NOMO-1 treated with DMSO at 0.1 percent for 48 hours (cell line): ENCODE data around the gene RBMS3.
A peak's percentile ranks its signal among the peaks of the same experiment; 100 is the strongest.
"Not testable (repeated sequence)": the region's sequence is repeated elsewhere in the genome, so short reads cannot be mapped to it uniquely, and the experiment has no call there.

ENCODE experiments used
- DNase-seq: peaks from one replicate; lab custom pipeline; 2025; ENCODE audit not compliant: unreplicated experiment; lab: John Stamatoyannopoulos, UW

The RBMS3 gene

DNA sequence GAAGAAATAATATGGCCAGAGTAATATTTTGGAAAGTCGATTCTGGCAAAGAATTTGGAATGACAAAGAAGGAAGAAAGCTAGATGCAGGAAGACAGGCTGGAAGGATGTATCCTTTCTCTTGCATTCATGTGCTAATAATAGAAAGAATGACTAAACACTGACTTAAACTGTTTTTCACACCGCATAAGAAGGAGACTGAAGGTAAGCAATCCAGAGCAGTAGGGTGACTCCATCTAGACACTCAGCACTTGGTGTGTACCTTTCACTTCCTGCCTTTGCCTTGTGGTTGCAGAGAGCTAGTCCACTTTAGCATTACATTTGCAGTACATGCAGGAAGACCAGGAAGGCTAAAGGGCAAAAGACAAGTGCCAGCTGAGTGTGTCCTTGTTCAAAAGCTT is 234.6 kb downstream of the RBMS3 start:
- peak; percentile 37 for DNase-seq

DNA sequence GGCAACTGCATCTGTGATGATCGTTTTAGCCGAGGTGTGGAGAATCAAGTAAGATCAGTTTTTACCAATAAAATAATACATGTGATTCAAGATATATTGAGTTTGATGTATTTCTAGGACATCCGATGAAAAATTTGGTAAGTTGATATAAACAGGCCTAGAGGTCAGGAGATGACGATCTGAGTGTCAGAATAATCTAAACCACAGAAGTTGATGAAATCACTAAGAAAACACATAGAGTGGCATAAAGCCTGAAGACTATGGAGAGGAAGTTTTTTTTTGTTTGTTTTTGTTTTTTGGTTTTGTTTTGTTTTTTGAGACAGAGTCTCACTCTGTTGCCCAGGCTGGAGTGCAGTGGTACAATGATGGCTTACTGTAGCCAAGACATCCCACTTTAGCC is 235.3 kb downstream of the RBMS3 start:
- no peak for DNase-seq

DNA sequence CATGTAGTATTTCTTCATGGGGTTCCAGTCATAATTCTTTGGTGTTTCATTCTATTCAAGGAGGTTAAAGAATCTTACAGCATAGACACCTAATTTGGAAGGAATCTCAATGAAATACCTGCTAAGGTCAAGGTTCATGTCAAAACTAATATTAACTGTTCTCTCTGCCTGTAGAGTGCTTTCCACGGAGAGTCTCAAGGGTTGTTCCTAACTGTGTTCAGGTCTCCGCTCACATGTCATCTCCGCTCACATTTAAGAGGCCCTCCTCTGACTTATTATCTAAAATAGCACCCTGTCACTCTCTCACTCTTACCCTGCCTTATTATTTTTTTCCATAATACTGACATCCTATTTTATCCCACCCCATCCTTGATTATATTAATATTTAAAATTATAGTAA is 239.9 kb downstream of the RBMS3 start:
- DNase-seq: no peak

DNA sequence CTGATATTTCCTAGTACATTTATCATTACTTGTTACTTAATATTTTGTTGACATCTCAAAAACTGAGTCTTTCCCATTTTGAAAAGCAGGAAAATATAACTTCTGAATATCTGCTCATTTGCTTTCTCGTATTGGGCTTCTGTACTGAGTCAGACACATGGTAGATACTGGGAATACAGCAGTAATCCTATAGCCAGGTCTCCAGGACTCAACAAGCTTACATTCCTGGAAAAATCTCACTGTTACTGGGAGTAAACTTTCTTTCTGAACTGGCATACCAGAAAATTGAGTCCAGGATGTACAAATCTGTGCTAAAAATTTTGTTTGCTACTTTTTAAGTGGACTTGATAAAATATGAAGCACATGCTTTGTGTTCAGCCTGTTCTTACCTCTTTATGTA is 240.4 kb downstream of the RBMS3 start:
- no peak for DNase-seq

DNA sequence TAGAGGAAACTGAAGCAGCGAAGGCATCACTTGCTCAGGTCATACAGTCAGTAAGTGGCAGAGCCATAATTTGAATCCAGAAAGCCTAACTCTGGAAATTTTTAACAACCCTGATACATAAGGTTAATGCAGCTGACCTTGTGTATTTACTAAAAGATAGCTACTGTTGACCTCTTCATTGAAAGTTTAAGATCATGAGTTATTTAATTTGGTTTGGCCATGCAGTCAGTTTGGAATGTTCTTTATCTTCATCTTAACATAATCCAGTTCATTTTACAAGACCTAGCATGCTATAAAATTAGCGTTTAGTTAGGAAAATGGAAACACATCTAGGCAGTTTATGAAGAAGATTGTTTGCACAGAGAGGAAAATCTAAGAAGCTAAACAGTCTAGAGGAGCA is 240.9 kb downstream of the RBMS3 start:
- DNase-seq: no peak

DNA sequence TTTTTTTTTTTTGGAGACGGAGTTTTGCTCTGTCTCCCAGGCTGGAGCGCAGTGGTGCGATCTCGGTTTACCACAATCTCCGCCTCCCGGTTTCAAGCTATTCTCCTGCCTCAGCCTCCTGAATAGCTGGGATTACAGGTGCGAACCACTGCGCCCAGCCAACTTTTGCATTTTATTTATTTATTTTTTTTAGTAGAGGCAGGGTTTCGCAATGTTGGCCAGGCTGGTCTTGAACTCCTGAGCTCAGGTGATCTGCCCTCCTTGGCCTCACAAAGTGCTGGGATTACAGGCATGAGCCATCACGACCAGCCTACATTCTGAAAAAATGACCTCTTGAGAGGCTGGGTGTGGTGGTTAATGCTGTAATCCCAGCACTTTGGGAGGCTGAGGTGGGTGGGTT is 243.6 kb downstream of the RBMS3 start:
- not testable (repeated sequence) for DNase-seq

DNA sequence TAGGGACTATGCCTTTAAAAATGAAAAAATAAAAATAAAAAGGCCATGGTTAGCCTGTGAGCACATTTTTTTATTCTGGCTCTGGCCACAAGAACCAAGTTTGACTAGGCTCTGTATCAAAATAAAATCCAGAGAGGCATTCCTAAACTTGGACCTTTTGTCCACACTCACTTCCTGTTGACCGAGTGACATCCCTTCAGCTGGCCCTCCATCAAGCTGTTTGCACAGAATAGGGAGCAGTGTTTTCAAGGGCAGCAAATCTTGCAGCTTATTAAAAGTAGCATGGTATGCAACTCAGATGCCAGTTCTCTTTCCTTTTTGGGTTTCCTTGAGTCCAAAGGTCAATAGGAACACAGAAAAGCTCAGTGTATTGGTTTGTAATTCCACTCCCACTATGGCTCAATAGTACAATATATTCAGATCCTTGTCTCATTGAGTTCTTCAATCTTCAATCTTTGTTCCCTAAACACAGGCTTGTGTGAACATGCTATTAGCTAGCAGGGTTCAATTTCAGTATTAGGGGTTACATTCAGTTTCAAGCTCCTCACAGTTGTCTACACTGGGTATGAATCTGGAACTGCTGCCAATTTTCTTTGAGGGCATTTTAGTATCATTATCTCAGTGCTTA is 244.5 kb downstream of the RBMS3 start:
- peak; percentile 35 for DNase-seq

DNA sequence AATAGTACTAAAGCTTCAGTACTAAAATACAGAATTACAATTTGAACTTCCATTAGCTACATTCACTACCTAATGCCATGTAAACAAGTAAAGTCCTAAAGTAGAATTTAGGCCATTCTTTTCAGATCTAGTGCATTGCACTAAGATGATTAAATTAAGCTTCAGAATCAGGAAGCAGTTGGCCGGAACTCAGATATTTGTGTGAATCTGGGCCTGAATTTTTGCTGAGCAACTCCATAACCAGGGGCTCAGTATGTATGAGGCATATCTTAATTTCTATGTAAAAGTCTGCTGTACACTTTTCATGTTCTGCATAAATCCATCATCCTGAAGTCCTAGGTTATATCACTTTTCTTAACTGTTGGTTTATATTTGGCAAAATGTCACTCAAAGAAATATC is 246.4 kb downstream of the RBMS3 start:
- no peak for DNase-seq

DNA sequence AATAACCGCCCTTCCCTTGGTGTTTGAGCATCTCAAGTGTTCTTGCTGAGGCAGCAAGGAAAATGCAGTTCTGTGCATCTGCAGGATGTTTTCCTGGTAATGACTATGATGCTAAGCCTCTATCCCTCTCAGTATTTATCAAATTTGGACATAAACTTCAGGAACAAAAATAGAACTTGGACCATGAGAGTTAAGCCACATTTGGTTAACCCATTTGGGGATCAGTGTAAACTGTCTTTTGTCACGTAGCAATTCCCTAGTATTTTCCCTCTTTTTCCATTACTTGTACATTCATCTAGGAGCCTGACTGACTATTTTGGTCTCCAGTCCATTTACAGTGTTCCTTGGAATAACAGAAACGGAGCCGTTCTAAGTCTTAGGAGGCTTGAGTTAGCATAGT is 250.8 kb downstream of the RBMS3 start:
- no peak for DNase-seq

DNA sequence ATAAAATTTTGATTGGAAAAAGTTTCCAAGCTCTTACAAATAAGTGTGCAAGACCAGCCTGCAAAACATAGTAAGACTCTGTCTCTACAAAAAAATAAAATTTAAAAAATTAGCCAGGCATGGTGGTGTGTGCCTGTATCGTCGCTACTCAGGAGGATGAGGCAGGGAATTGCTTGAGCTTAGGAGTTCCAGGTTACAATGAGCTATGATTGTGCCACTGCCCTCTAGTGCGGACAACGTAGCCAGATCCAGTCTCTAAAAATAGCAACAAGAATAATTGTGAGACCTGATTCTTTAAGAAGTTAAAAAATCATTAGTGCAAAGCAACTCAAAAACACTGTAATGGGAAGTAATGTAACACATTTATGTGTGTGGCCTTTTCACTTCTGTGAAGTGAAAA is 251.6 kb downstream of the RBMS3 start:
- DNase-seq: no peak

DNA sequence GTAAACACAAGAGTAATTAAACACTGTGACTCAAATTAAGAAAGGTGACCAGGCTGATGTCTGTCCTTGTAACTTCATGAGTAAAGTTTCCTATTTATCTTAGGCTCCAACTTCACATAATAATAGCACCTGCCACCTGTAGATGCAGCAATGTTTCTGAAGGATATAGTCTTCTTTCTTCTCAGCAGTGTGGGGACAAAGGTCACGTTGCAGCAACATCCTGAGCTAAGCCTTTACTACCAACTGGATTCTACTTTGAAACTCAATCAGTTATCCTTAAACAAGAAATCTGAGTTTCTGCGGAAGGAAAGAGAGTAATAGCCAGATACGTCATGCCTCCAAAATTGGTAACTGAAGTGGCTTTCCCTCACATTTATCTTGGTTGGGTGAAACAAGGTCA is 253.1 kb downstream of the RBMS3 start:
- no peak for DNase-seq

DNA sequence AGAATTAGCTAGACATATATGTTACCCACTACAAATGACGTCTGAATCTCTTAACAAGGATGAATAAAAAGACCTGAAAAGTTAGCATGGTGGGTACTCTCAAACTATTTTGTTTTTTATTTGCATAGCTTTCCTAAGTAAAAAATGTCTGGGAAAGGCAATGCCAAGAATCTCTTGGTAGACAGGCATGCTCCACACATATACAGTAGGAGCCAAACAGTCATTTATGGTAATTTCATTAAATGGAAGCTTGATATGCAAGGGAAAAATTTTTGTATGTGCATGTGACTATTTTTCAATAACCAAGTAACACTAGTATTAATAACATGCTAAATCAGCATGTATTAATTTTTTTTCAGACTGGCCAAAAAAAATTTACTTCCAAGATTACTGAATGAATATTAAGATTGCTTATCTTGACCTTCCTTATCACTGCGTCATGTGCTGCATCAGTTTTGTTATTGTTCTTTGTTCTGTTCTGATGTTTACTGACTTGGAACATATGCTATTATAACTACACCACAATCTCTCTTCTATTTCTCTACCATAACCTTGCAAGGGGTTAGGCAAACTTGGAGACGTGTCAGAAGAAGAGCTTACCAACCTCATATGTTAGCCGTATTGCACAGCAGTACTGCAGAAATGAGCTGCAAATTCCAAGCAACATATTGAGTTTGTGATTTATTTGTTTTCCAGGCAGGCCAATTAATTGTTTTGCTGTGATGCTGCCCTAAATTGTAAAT is 255.3 kb downstream of the RBMS3 start:
- DNase-seq: no peak

DNA sequence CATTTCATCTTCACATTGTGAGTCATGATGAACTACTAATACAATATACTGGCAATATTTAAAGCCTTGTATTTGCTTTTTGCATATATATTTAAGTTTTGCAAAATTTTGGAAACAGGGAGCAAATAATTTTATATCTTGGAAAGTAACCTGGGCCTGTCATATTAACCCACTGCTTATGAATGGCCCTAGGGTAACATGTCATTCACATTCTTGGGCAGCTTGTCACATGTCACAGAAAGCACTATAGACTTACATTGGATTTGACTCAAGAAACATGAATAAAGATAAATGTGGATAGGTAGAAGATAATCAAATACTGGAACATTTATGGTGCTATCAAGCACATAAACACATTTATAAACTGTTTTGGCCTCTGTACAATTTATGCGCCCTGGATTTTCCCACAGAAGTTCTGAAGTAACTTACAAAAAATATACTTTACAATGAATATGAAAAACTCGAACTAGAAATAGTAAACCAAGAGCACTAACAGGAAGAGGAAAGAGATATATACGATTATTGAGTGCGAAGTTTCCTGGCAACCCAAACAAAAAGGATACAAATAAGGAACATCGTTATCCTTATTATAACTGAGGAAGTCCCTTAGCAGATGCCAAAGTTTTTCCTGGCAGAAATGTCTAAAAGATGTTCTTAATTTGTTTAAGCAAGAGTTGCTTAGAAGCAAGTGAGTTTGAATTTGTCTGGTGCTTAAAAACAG is 257.2 kb downstream of the RBMS3 start:
- no peak for DNase-seq

DNA sequence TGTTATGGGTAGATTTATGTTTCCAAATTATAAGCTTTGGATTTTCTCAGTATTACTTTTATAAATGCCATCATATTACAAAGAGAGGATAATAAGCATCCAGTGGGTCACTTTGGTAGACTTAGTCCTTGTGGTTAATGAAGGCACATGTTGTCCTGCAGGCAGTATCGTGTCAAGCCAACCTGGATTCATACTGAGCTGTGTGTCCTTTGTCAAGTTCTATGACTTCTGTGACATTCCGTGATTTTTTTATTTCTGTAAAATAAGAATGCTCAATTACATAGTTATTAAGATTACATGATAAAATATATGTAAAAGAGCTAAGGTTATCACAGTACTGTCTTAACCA is 257.7 kb downstream of the RBMS3 start:
- DNase-seq: no peak

DNA sequence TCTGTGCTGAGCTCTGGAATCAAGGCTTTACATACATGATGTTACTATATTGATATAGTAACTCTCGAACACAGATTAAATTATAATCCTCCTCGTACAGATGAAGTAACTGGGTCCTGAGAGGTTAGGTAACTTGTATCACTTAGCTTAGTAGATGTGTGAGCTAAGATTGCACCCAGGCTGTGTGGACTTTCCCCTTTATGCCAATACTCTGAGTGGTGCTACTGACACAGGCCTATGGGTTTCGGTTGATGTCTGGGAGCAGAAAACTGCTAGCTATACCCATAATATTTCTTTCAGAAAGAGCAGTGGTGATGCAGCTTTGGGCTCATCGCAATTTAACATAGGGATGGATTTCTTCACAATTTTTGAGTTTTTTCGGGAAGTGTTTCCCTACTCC is 259.7 kb downstream of the RBMS3 start:
- no peak for DNase-seq

DNA sequence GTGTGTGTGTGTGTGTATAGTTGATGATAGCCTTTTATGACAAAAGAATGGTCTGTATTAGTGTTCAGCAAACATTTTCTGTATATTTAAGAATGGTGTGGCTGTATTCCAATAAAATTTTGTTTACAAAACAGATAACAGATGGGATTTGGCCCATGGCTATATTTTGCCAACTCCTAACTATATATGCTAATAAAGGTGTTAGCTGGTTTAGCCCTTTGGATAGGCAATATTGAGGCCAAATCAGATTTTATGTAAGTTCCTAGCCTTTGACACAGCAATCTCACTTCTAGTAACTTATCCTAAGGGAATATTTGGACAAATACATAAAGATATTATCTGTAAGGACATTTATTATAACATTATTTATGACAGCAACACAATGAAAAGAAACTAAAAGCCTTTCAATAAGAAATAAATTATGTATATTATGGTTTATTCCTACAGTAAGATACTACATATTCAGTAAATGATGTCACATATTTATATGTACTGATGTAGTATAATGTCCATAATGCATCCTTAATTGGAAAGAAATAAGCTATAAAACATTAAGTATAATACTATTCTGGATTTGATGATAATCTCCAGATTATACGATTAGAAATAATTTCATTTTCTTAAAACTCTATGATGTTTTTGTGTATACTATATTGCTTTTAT is 264.0 kb downstream of the RBMS3 start:
- no peak for DNase-seq

DNA sequence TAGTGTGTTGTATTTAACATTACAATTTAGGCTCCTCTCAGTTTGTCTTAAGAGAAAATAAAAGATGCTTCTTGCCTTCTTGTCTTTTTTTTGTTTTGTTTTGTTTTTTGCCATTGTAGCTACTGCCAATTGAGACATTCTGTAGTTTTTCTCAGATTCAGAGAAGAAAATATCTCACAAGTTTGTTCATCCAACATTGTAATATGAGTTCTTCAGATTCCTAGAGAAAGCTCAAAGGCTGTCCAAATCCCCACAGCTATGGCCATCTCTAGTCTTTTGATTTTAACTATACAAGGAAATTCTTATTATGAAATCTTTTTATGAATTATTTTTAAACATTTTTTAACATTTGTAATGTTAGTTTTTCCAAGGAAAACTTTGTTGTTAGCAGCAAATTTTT is 264.7 kb downstream of the RBMS3 start:
- DNase-seq: no peak

DNA sequence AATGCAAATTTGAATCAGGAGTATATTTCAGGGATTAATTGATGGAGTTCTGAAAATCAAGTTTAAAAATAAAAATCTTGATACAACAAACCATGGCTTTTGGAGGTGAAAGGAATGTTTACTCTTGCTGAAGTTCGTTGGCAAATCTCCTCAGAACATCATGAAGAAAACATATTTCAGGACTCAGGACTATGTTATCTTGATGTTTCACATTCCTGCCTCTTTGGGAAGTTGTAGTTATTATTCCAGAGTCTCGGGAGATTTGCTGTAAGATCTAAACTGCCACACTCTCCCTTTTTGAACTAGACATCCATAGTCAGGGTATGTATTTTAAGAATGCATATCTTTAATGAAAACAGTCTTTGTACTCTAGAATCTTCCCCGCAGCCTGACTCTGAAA is 271.2 kb downstream of the RBMS3 start:
- no peak for DNase-seq

DNA sequence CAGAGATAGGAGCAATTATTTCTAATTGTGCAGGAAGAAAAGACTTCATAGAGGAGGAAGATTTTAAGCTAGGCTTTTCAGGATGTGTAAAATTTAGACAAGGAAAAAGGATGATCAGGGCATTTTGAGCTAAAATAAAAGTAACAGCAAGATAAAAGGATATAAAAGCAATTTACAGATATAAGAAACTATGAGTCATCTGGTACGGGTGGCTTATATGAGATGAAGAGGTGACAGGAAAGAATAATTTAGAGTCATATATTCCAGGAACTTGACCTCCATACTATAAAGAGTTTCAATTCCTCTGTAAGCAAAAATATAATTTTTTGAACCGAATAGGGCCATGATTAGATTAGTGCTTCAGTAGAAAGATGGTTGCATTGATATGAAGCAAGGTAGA is 273.7 kb downstream of the RBMS3 start:
- peak; percentile 13 for DNase-seq

DNA sequence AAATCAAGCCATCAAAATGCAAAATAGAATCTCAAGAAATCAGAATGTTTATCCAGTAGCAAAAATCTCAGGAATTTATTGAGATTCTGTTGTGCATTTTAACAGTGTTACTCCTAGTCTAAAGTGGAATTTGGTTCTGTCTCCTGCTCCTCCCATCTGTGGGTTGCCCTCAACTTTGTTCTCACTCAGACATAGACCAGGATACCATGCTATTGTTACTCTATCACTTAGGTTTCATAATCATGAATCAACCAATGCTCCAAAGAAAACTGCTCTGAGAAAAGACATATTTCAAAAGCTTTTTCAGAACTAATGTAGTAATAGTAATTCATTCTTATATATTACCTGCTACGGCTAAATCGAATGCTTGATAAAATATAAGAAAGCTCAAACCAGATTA is 274.7 kb downstream of the RBMS3 start:
- DNase-seq: no peak

DNA sequence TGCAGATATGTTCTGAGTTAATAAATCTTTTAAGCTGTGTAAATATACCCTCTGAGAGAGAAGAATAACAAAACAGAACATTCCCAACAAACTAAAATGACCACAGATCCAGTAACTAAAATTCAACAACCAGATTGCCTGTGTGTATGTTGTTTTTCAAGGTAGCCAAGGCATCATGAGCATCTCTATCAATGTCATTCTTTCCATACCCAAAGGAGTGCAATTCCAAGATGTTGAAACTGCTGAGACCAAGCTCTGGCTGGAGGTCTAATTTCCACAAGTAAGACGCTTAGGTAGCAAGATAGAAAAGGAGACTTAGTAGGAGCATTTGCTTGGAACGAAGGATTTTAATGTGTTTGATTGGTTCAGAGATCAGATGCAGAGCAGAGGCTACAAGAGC is 276.3 kb downstream of the RBMS3 start:
- DNase-seq: no peak

DNA sequence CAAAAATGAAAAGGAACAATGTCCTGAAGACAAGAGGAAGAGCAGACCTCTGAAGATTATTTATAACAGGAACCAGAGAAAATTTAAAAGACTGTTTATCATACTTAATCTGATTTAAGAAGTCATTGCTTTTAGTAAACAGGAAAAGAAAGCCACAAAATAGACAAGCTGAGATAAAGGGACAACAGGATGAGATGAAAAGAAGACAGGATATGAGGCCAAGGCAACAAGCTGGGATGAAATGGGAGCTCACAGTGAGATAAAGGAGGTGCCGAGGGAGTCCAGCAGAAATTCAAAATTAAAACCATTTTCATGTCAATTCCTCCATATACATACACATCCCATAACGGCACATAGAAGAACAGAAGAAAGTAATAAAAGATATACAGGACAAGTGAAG is 277.0 kb downstream of the RBMS3 start:
- DNase-seq: no peak
